Lung (tissue), 12 donors: Measurements from ENCODE around the gene XRCC3. TPM values are rescaled to one million over a fixed set of nuclear protein-coding genes. Genes with fewer than 3 reads are reported as not detected.

Source experiments
- ATAC-seq: fragments of 200-7000 bp; cut with Tn5 transposase; one replicate; pipeline ENCODE4 v1.9.1; 2020; ENCODE audit warnings: moderate number of reproducible peaks; ENCODE audit not compliant: insufficient read depth, low FRiP score
- DNase-seq, 3 donors: peaks; one replicate each; pipeline ENCODE4 v3.0.0-alpha.2; 2013 to 2017
- H3K27ac ChIP-seq, 2 donors: one replicate each; pipeline ENCODE4 v1.5.1; 2013; ENCODE audit warnings: mild to moderate bottlenecking in 2 of 2, moderate library complexity in 2 of 2, control low read depth in 1 of 2, inconsistent platforms in 1 of 2, low read depth in 1 of 2, low read length in 1 of 2
- H3K27me3 ChIP-seq, 3 donors: one replicate each; pipeline ENCODE4 v1.5.1; 2013; ENCODE audit warnings: low read length in 2 of 3; ENCODE audit not compliant: control insufficient read depth in 3 of 3, insufficient read depth in 3 of 3
- H3K36me3 ChIP-seq, 4 donors: one replicate each; pipeline ENCODE4 v1.5.1; 2013; ENCODE audit warnings: low read length in 4 of 4, mild to moderate bottlenecking in 1 of 4, moderate library complexity in 1 of 4; ENCODE audit not compliant: control insufficient read depth in 4 of 4, insufficient read depth in 4 of 4
- H3K4me1 ChIP-seq, 5 donors: one replicate each; pipeline ENCODE4 v1.5.1; 2013; ENCODE audit warnings: low read length in 5 of 5, mild to moderate bottlenecking in 2 of 5, moderate library complexity in 1 of 5; ENCODE audit not compliant: control insufficient read depth in 5 of 5, insufficient read depth in 5 of 5
- H3K4me3 ChIP-seq: one replicate; pipeline ENCODE4 v1.5.1; 2013; ENCODE audit warnings: mild to moderate bottlenecking, control low read depth, moderate library complexity
- H3K9ac ChIP-seq, 2 donors: one replicate each; pipeline ENCODE4 v1.5.1; 2013; ENCODE audit warnings: low read length in 2 of 2, control low read depth in 1 of 2; ENCODE audit not compliant: insufficient read depth in 1 of 2
- H3K9me3 ChIP-seq, 4 donors: one replicate each; pipeline ENCODE4 v1.5.1; 2013; ENCODE audit warnings: low read length in 3 of 4, mild to moderate bottlenecking in 1 of 4, moderate library complexity in 1 of 4; ENCODE audit not compliant: control insufficient read depth in 4 of 4, insufficient read depth in 3 of 4
- WGBS, 2 donors: extraction: QIAGEN DNeasy Blood & Tissue Kit; methylation state at CpG; one replicate each; pipeline ENCODE4 v1.1.7; 2013; 5-methylcytosine and 5-hydroxymethylcytosine counted together
- polyA plus RNA-seq, 2 donors: library from polyadenylated mRNA; stranded (reverse); fragments of 200-250 nt; gene quantifications; one replicate each; pipeline ENCODE4 v1.2.1, GENCODE V29; 2013
- total RNA-seq, 2 donors: library from RNA; depleted of rRNA in 1 of 2; stranded (reverse); fragments of >200 nt in 1 of 2; gene quantifications; one replicate each; pipeline ENCODE4 v1.2.1, GENCODE V29; 2014 to 2021
- TF ChIP-seq, protein P1 (sequence below): IDR thresholded peaks from 2 replicates; pipeline ENCODE4 v1.5.1; 2012; ENCODE audit warnings: mild to moderate bottlenecking; ENCODE audit errors: control extremely low read depth, extremely low read depth
- donor health status: control.
- donor health status: control.
- donor health status: Bipolar disorder and iron deficiency.
- donor health status: healthy.
- donor health status: DM: yes; HTN: yes; CAD: no.

Gene XRCC3
- total and polyA plus RNA-seq, 4 donors, result 4.4 to 10.4 (median 6.0) TPM

DNA sequence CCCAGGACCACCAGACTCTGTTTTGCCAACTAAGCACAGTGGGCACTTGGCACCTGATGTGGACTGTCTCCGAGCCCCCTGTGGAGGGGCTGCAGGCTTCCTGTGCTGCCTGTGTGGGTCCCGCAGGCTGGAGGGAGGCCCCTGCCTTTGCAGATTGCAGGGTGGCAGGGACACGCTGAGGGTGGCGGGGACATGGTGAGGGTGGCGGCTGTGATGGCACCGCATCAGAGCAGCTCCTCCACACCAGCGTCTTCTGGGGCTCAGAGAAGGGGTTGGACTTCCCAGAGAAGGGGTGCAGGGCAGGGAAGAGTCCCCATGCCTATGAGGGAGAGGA is 8.5 kb upstream of the XRCC3 start:
- Histone ChIP-seq H3K36me3 (peaks cover 0 to 12% (median 2%) of the 10 kb centered on the region in 4 donors), H3K9ac (no peak overlapping the region), H3K27ac (peak overlapping the region; percentile 27 to 69), H3K4me1 (peaks cover 2 to 16% (median 7%) of the 10 kb centered on the region in 5 donors), H3K4me3 (no peak overlapping the region), H3K9me3 (peaks cover 0 to 2% (median 0%) of the 10 kb centered on the region in 4 donors), H3K27me3 (no peaks in the 10 kb centered on the region)
- 88 to 89% methylated on average over 7 of the region's 7 CpGs for WGBS, 2 donors
- ATAC-seq (no peak), DNase-seq (no peak)
- TF ChIP-seq, protein P1, sequence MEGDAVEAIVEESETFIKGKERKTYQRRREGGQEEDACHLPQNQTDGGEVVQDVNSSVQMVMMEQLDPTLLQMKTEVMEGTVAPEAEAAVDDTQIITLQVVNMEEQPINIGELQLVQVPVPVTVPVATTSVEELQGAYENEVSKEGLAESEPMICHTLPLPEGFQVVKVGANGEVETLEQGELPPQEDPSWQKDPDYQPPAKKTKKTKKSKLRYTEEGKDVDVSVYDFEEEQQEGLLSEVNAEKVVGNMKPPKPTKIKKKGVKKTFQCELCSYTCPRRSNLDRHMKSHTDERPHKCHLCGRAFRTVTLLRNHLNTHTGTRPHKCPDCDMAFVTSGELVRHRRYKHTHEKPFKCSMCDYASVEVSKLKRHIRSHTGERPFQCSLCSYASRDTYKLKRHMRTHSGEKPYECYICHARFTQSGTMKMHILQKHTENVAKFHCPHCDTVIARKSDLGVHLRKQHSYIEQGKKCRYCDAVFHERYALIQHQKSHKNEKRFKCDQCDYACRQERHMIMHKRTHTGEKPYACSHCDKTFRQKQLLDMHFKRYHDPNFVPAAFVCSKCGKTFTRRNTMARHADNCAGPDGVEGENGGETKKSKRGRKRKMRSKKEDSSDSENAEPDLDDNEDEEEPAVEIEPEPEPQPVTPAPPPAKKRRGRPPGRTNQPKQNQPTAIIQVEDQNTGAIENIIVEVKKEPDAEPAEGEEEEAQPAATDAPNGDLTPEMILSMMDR, result no peak

DNA sequence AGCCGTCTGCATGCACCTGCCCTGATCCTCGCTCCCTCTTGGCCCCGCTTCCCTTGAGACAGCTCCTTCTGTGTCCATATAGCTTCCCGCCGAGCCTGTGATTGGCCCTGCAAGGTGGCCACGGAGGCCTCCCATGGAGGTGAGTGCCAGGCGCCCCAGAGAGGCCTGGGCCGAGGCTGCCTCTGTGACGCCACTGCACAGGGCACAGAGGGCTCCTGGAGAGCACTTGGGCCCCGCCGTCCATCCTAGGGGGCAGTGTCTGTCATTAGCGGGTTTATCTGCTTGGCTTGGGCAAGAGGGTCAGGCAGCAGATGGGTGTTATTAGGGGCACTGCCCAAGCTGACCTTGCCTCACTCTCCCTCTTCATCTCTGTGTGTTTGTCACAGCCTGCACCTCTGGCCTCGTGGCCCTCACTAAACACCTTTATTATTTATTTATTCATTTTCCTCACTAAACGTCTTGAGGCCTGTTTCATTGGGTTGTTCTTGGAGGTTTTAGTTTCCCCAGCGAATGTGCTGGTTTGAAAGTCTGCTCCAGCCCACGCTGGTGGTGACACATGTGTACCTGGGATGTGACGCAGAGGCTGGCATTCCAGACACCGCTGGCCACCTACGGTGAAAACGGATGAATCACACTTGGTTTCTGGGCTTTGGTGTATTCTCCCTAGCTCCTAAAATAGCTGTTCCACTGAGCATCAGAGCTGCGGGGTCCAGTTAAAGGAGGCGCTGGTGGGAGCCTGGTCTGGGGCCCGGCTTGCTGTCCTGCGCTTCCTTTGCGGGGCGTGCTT is 6.3 kb upstream of the XRCC3 start:
- DNase-seq (no peak), ATAC-seq (no peak)
- peaks cover 2 to 31% (median 9%) of the 10 kb centered on the region in 5 donors for H3K4me1 ChIP-seq
- H3K27ac ChIP-seq, result no peak overlapping the region
- H3K9me3 ChIP-seq, result peaks cover 0 to 2% (median 0%) of the 10 kb centered on the region in 4 donors
- no peak overlapping the region for H3K4me3 ChIP-seq
- peaks cover 0 to 5% (median 0%) of the 10 kb centered on the region in 4 donors for H3K36me3 ChIP-seq
- WGBS, 2 donors, result 91% methylated on average over 26 of the region's 26 CpGs
- H3K9ac ChIP-seq, result no peak overlapping the region
- TF ChIP-seq, protein P1, result no peak
- no peaks in the 10 kb centered on the region for H3K27me3 ChIP-seq

DNA sequence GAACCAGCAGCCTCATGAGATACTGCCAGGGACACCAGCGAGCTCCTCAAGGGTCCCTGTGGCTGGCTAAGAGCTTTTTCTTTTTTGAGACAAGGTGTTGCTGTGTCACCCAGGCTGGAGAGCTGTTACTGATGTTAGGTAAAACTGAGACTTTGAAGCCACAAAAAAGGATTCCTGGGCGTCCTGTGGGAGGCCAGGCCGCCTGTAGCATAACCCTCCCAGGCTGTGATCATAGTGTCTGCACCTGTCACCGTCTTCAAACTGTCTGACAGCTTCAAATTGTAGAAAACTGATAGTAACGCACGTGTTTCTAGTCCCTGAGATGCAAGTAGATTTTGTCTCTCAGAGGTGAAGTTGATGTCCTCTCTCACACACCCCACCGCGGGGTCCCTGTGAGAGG is 4.5 kb upstream of the XRCC3 start:
- DNase-seq (no peak), ATAC-seq (no peak)
- peaks cover 2 to 35% (median 9%) of the 10 kb centered on the region in 5 donors for H3K4me1 ChIP-seq
- H3K27me3 ChIP-seq, result no peaks in the 10 kb centered on the region
- no peaks in the 10 kb centered on the region for H3K9me3 ChIP-seq
- TF ChIP-seq, protein P1, result no peak
- H3K4me3 ChIP-seq, result no peak overlapping the region
- peaks cover 0 to 3% (median 0%) of the 10 kb centered on the region in 4 donors for H3K36me3 ChIP-seq
- WGBS, 2 donors, result 90 to 93% methylated on average over 8 of the region's 8 CpGs
- H3K27ac ChIP-seq, result no peak overlapping the region
- no peak overlapping the region for H3K9ac ChIP-seq

DNA sequence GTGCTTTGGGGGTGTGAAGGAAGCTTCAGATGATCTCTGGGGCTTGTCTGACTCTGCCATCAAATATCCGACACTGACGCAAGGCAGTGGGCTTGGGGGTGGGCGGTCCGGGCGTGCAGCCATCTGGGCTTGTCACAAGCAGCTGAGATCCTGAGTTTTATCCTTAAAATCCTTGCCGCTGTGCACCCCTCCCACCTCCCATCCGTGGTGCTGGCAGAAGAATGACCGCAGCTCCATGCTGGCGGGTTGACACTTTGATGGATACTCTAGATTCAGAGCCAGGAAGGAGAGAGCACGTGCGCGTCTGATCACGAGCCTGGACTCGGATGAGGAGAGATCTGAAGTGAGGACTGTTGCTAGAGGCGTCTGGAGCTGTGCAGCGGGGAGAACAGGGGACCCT is 3.3 kb upstream of the XRCC3 start:
- peaks cover 0 to 39% (median 14%) of the 10 kb centered on the region in 5 donors for H3K4me1 ChIP-seq
- H3K9ac ChIP-seq, result no peak overlapping the region
- ATAC-seq, result no peak
- H3K27me3 ChIP-seq, result no peaks in the 10 kb centered on the region
- 60 to 77% methylated on average over 16 of the region's 16 CpGs for WGBS, 2 donors
- H3K36me3 ChIP-seq, result peaks cover 0 to 3% (median 0%) of the 10 kb centered on the region in 4 donors
- H3K27ac ChIP-seq, result no peak overlapping the region
- H3K4me3 ChIP-seq, result no peak overlapping the region
- no peaks in the 10 kb centered on the region for H3K9me3 ChIP-seq
- peak; percentile 78 to 87 (median 80) for DNase-seq
- TF ChIP-seq, protein P1, result no peak
